GM21786 (cell line): ENCODE results near the gene LEF1.
"Not testable (repeated sequence)": the region's sequence is repeated elsewhere in the genome, so short reads cannot be mapped to it uniquely, and the experiment has no call there.

Source experiments
- ATAC-seq: cut with Tn5 transposase; IDR thresholded peaks from one replicate; pipeline ENCODE4 v1.9.1; 2021; ENCODE audit not compliant: unreplicated experiment

Gene LEF1

GRCh38 chr4:108072300-108072699, 96.4 kb downstream of the LEF1 start:
- ATAC-seq = no peak

DNA sequence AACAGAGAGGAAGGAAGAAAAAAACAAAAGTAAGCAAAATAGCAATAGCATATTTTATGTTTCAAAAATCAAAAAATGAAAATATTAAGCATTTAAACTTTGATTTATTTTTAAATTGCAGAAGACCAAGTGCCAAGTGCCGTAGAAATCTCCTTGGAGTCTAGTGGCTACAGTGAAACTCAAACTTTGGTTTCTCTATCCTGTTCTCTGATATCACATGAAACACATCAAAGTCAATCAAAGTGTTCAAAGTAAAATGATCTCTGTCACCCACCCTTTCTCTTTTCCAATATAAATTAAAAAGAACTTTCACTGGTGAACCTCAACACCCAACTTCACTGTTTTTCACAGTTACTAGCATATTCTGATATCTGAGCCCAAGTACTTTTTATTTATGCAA, 98.0 kb downstream of the LEF1 start:
- no peak for ATAC-seq

GRCh38 chr4:108068442-108068841, 100.3 kb downstream of the LEF1 start:
- no peak for ATAC-seq

GRCh38 chr4:108060686-108061321, 107.9 kb downstream of the LEF1 start:
- no peak for ATAC-seq

- ATAC-seq = no peak
Measured at GRCh38 chr4:108060164-108060563, 108.6 kb downstream of the LEF1 start.

GRCh38 chr4:108058685-108059440, 109.9 kb downstream of the LEF1 start:
- ATAC-seq = no peak

DNA sequence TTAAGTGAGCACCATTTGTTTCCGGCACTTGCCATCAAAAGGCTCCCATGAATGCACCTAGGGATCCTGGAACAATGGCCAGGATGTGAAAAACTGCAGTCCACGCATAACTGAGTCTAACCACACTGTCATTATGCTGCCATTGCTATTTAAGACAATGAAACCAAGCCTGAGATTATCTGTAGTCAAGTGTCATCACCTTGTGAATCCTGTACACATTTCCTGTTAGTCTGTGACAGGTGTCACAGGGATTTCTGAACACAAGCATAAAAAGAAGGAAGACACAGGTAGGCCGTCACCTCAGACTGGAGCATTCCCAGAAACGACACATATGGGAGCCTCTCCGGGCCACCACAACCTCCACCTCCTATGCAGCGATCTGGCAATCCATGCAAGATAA, 112.3 kb downstream of the LEF1 start:
- no peak for ATAC-seq

DNA sequence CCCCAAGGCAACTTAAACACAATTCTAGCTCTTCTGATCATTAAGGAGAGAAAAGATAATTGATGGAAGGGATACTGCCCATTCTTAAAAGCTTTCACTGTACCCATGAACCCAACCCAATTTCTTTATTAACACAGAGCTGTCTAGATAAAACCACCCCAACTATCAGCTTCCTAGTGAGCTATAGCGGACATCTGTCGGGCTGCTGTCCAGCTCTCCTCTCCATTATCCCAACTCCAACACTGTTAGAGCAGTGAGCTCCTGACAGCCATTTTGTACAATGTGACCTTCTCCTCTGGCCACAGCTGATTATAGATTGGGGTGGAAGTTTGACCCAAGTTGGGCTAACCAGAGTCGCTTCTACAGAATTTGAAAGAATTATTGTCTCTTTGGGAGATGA, 112.9 kb downstream of the LEF1 start:
- ATAC-seq = no peak

GRCh38 chr4:108054025-108054638, 114.6 kb downstream of the LEF1 start:
- no peak for ATAC-seq

GRCh38 chr4:108053251-108053711, 115.5 kb downstream of the LEF1 start:
- ATAC-seq = peak; percentile 95

- ATAC-seq = no peak
Measured at GRCh38 chr4:108052558-108053120, 116.1 kb downstream of the LEF1 start.

DNA sequence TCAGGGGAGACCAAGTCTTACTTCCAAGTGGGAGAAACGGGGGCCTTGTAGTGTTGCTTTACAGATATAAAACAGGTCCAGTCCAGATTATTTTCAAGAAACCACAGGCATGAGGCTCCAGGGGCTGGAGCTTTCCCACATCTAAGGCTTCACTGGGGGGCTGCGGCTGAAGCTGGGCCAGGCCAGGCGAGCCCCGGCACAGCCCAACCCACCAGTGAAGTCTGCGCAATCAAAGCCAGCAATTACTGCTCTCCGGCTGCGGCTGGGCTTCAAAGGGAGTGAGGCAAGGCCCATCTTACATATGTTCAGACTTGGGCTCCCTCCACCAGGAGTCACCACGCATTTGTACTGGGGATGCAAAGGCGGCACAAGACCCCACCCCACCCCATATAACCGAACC, 117.4 kb downstream of the LEF1 start:
- no peak for ATAC-seq

DNA sequence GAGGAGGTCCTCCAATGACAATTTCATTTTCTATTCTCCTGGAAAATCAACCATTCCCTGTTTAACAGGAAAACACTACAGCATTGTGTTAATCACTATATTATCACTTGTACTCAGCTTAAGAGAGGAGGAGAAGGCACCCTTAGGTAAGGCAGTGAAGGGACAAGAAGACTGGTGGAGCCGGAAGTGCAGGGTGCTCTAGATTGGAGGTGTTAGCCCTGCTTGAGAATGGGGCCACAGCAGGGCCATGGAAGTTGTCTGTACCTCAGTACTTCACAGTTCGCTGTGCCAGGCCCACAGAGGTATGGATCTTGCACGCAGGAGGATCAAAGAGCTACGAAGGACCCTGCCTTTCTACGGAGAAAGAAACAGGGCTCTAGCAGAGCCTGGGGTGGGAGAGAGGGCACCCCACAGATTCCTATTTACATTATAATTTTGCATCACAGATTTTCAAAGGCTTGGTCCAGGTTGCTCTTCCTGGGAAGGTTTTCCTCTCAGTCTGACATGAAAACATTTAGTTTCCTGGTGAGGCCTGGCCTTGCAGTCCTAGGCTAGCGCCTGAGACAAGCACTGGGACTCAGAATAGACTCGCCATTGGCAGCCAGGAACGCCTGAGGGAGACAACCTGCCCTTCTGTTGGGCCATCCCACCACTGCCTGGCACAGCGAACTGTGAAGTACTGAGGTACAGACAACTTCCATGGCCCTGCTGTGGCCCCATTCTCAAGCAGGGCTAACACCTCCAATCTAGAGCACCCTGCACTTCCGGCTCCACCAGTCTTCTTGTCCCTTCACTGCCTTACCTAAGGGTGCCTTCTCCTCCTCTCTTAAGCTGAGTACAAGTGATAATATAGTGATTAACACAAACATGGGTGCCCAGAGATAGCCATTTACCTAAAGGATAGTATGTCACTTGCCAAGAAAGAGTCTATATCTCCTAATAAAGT, 118.3 kb downstream of the LEF1 start:
- ATAC-seq = not testable (repeated sequence)

DNA sequence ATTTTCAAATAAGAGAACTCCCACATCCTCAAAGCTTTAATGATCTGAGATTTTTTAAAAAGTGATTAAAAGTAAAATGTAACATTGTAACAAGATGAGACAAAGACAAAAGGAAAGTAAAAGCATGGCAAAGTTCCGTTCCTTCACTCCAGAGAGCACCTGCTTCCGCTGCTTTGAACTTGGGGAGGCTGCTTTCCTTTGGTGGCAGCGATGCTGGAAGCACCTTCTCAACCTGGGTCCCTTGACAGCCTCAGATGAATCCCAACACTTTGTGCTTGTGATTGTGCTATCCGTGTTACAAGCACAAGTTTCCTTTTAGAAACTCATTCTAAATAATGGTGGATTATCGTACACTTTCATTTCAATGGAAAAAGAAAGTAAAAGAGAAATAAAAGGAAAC, 119.3 kb downstream of the LEF1 start:
- no peak for ATAC-seq

DNA sequence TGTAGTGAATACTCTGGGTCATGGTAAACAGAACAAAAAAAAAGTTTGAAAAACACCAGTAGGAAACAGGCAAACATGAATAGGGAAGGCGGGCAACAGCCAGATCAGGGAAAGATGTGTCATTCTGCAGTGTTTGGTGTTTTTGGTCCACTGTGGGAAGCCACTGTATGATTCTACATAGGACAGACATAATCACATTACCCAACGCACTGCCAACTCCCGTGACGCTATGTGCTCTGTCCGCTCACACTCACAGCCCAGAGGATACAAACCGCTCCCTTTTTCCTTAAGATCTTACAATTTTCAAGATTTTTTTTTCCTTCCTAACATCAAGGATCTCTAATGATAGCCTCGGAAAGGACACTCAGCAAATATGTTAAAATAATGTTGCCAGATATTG, 119.7 kb downstream of the LEF1 start:
- no peak for ATAC-seq

- no peak for ATAC-seq
Measured at GRCh38 chr4:108048157-108048556, 120.6 kb downstream of the LEF1 start.

GRCh38 chr4:108047199-108047598, 121.5 kb downstream of the LEF1 start:
- ATAC-seq = no peak

DNA sequence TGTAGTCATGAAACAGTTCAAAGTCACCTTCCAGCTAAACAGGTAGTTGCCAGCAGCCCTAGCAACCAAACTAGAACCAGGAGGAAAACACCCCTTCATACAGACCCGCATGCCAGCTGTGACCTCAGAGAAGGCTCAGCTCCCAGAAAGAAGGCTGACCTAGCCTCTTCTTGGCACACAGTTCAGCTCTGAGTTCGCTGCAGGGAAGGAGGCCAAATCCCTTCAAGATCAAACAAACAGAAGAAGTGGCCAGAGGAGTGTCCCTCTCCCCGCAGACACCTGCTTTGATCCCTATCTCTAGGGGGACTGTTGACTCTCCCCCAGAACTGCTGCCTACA, 123.1 kb downstream of the LEF1 start:
- no peak for ATAC-seq

- ATAC-seq = no peak
Measured at GRCh38 chr4:108044951-108045686, 123.6 kb downstream of the LEF1 start.

DNA sequence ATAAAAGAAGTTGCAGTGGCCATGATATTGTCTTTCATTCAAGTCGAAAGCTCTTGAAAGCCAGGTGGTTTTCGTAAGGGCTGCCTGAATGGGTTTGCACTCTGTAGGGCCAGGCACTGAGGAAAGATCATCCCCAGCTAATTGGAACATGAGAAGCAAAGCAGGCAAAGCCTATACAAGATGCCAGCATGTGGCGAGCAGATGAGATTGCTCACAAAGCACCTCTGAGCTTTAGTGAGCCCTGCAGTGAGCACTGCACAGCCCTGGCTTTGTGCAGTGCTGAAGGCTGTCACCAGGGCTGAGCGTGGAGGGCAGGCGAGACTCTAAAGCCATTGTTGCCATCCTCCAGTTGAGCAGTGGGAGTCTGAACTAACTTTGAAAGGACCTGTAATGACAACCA, 125.2 kb downstream of the LEF1 start:
- no peak for ATAC-seq
